Glomerular visceral epithelial cell (primary cell): Measurements from ENCODE around the gene MYOC.
"Not testable (repeated sequence)": the region's sequence is repeated elsewhere in the genome, so short reads cannot be mapped to it uniquely, and the experiment has no call there.

Experiments used
- DNase-seq: peaks from one replicate; pipeline ENCODE4 v3.0.0-alpha.2; 2016; ENCODE audit errors: extremely low spot score

MYOC gene

DNA sequence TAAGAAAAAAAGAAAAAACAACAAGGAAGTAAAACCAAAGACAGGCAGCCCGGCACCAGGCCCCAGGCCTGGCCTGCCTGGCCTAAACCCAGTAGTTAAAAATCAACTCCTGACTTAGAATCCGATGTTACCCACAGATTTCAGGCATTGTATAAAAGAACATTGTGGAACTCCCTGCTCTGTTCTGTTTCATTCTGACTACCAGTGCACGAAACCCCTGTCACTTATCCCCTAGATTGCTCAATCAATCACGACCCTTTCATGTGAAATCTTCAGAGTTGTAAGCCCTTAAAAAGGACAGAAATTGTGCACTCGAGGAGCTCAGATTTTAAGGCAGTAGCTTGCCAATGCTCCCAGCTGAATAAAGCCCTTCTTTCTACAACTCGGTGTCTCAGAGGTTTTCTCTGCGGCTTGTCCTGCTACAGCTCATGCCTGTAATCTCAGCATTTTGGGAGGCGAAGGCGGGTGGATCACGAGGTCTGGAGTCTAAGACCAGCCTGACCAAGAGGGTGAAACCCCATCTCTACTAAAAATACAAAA lies 46.0 kb downstream of the MYOC start:
- DNase-seq = peak; percentile 31

DNA sequence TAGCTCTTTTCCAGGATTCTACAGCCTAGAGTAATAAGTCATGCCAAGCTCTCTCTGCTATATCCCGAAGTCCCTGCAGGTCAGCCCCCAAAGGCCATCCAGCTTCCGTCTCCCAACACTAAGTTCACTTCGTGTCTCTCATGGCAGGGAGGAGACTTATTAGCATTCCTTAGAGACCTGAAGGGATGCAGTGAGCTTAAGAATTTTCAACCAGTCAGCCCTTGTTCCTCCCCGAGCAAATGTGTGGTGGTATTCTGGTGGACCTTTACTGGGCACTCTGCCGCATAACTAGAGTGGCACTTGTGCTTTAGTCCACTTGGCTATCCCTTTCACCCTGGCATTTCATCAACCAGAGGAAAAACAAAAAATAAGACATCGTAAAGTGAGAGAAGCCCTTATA lies 49.4 kb downstream of the MYOC start:
- not testable (repeated sequence) for DNase-seq

DNA sequence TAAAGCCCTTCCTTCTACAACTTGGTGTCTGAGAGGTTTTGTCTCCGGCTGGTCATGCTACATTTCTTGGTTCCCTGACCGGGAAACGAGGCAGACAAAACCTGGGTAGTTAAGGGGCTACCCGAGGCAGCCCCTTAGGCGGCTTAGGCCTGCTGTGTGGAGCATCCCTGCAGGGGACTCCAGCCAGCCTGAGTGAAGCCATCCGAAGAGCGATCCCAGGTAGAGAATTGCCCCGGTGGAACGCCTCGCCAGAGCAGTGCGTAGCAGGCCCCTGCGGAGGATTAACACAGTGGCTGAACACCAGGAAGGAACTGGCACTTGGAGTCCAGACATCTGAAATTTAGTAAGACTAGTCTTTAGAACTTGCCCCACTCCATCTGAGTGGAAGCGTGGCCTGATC lies 51.6 kb downstream of the MYOC start:
- no peak for DNase-seq

DNA sequence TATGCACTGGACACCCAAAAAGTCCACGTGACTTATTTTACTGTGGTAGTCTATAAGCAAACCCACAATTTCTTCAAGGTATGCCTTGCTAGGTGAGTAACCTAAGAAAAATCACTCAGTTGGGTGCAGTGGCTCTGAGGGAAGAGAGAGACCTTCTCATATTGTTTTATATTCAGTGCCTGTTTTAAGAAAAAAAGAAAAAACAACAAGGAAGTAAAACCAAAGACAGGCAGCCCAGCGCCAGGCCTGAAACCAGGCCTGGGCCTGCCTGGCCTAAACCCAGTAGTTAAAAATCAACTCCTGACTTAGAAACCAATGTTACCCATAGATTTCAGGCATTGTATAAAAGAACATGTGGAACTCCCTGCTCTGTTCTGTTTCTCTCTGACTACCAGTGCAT lies 52.2 kb downstream of the MYOC start:
- DNase-seq = peak; percentile 21

DNA sequence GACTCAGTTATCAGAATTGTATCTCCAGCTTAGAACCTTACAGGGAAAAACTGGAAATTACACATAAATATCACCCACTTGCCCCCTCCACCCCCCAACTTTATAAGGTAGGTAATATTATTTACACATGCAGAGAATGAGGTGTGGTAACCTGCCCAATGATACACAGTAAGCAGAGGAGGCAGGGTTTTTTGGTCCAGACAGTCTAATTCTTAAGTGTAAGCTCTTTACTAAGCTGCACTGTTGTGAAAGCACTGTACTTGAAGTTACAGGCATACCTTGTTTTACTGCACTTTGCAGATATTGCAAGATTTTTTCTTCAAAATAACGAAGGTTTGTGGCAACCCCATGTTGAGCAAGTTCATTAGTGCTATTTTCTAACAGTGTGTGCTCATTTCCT lies 55.3 kb downstream of the MYOC start:
- no peak for DNase-seq

DNA sequence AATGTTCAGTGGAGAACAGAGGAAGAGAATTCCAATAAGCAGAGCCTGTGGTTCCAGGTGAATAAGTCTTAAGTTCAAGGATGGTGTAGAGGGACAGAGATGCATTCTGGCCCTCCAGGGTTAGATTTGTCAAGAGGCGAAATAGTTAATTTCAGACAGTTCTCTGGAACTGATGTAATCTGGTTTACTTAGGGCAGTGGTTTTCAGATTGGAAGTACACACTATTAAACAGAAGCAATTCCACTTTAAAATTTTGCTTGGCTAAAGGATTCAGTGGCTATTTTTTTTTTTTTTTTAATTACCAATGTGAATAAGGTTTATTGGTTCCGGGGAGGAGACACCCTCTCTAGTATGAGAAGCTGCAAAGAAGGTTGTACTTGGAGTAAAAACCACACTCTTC lies 55.8 kb downstream of the MYOC start:
- no peak for DNase-seq

DNA sequence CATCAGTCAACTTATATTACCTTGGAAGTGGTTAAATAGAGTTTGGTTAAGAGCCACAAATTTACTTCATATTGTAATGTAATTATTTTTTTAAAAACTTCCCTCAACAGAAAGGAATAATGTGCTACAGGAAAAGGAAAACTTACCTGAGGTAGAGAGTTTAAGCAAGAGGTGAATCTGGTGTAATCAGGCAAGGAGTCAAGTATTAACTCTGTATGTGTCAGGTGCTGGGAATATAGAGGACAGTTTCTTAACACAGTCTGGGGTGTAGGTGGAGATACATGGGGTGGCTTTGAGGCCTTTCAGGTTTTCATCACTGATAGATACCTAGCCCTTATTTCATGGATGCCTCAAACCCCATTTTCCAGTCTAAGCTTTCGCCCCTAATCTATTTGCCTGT lies 56.4 kb downstream of the MYOC start:
- DNase-seq = no peak

DNA sequence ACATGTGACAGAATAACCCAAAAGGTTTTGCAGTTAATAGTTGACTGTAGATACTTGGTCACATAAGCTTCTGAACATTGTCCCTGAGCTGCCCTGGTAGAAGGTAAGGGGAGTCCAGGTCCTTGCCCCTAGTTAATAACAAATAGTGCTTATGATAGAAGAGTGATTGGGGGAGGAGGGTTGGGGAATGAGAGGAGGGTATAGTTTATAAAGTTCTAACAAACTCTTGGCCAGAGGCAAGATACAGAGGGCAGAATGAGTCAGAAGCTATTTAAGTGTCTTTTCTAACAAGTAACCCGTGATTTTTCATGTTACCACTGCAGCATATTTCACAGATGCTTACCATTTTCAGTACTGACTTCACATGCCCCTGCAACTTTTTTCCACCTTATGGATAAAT lies 57.2 kb downstream of the MYOC start:
- peak; percentile 28 for DNase-seq

DNA sequence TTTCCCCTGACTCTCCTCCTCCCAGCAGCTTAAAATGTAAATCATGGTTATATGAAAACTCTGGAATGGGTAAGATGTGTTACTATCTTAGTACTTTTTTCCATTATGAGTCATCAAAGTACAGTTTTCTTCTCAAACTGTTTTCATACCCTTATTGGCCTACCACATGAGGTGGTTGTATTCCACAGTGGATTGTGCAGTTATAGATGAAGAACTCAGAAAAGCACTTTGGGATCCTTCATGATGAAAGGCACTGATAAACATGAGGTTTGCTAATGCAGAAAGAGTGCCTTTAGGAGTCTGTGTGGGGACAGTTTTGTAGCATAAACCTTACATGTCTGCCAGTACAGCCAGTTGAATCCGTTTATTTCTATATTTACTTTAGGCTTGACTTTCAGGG lies 62.5 kb downstream of the MYOC start:
- DNase-seq = no peak

DNA sequence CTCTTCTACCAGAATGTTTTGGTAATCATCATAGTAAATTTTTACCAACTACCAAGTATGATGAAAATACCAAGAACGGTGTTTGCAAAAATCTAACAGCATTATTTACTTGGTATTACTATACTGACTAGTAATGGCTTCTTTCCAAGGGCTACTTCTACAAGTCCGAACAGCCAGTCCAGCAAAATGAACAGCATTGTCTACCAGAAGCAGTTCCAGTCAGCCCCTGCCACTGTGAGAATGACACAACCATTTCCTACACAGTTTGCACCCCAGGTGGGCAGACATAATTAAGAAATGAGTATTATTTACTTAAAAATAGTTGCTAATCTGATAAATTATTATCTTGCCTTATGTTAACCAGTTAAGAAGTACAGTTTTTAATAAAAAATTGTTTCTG lies 64.3 kb downstream of the MYOC start:
- DNase-seq = no peak

DNA sequence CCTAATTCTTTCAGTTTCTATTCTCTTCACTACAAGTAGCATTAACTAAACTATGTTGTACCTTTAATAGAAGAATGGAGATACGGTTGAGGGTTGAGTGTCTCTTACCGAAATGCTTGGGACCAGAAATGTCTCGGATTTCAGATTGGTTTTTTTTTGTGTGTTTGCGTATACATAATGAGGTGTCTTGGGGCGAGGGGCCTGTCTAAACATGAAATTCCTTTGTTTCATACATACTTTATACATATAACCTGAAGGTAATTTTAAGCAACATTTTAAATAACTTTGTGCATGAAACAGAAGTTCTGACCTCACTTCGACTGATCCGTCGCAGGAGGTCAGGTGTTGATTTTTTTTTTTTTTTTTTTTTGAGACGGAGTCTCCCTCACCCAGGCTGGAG lies 66.8 kb downstream of the MYOC start:
- DNase-seq = no peak
